ENCODE measurements around the gene TGFBR3L. TPM values are rescaled to one million over a fixed set of nuclear protein-coding genes. Genes with fewer than 3 reads are reported as not detected.

Gene TGFBR3L
- total RNA-seq (2016; rRNA removed; fragmentation: Illumina TruSeq; extraction: Trizol) (0.83 and 1.0 TPM in 2 replicates), polyA plus RNA-seq (2011; rRNA removed) (0.14 and 0.20 TPM in 2 replicates), polyA minus RNA-seq (2011; rRNA and poly(A)+ RNA removed; ENCODE audit: low replicate concordance) (0.30 and 1.5 TPM in 2 replicates), Bru-seq, nascent RNA (percentile 37 among the genes with signal in this experiment), BruChase-seq, experiment 1, labeled RNA remaining after a 6-hour chase (percentile 46 among the genes with signal in this experiment), BruChase-seq, experiment 2, labeled RNA remaining after a 2-hour chase (percentile 34 among the genes with signal in this experiment)
- total RNA-seq (2016; cell fraction: cytosol; rRNA removed; fragmentation: Illumina TruSeq; extraction: Trizol; ENCODE audit: low read depth), result 3.2 and 3.7 TPM in 2 replicates
- total RNA-seq (2016; cell fraction: insoluble cytoplasmic fraction; rRNA removed; fragmentation: Illumina TruSeq; extraction: Trizol), result 0.56 and 1.1 TPM in 2 replicates
- total RNA-seq (2016; cell fraction: membrane; rRNA removed; fragmentation: Illumina TruSeq; extraction: Trizol), result 1.6 and 2.1 TPM in 2 replicates
- 0.81 TPM in 1 of 2 replicates, not detected in the other for total RNA-seq (2016; cell fraction: nucleus; rRNA removed; fragmentation: Illumina TruSeq; extraction: Trizol)
- 0.25 and 0.55 TPM in 2 replicates for polyA plus RNA-seq (2011; cell fraction: cytosol; rRNA removed)
- polyA plus RNA-seq (2011; cell fraction: nucleus; rRNA removed), result 1.0 and 1.6 TPM in 2 replicates
- 0.25 and 0.69 TPM in 2 replicates for polyA plus RNA-seq (2012)
- polyA plus RNA-seq (2016; cell fraction: cytosol; fragmentation: Illumina TruSeq; extraction: Trizol; ENCODE audit: low read depth), result 7.2 and 8.1 TPM in 2 replicates
- 0.49 and 1.4 TPM in 2 replicates for polyA plus RNA-seq (2016; cell fraction: insoluble cytoplasmic fraction; fragmentation: Illumina TruSeq; extraction: Trizol; ENCODE audit: low read depth)
- polyA plus RNA-seq (2016; cell fraction: membrane; fragmentation: Illumina TruSeq; extraction: Trizol; ENCODE audit: low read depth), result 4.1 and 4.2 TPM in 2 replicates
- polyA plus RNA-seq (2016; cell fraction: nucleus; fragmentation: Illumina TruSeq; extraction: Trizol; ENCODE audit: insufficient read depth, low read depth), result 0.90 and 1.3 TPM in 2 replicates
- polyA minus RNA-seq (2011; cell fraction: cytosol; rRNA and poly(A)+ RNA removed), result not detected in 2 replicates
- polyA minus RNA-seq (2011; cell fraction: nucleus; rRNA and poly(A)+ RNA removed), result not detected in 2 replicates
- long read RNA-seq, experiment 1, partial matches to known transcripts, result 2 of 5 reads
- long read RNA-seq, experiment 1, other reads (novel, unspliced or antisense), result 3 of 5 reads
- long read RNA-seq, experiment 2, partial matches to known transcripts, result 3 of 10 reads
- long read RNA-seq, experiment 2, other reads (novel, unspliced or antisense), result 3 of 10 reads

DNA sequence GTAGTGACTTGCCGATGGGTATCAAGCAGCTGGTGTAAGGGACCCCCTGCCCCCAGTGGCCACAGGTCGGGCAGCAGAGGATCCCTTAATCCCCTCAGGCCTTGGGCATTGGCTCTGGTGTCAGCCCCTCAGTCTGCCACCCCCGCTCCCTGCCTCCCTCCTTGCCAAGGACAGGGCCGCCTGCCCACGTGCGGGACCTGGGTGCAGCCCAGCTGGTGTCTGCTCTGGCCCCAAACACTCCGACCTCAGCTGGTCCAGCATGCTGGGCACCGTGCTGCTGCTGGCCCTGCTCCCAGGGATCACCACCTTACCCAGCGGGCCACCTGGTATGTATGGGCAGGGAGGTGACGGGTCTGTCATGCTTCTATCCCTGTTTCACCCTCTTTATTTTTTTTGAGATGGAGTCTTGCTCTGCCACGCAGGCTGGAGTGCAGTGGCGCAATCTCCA, at the start of gene TGFBR3L:
TGFBR3L (plus strand) TSS at position 233 of the 448 bp plus-strand sequence.
- no peak within 1 kb of the TSS for H2AFZ ChIP-seq (ENCODE audit: low read length)
- ATAC-seq (no peak), FAIRE-seq (no peak), DNase-seq (ENCODE audit: low spot score) (no peak)
- in situ Hi-C loops (cut with HindIII; ENCODE audit: extremely low pct_ligation_motif_present, low pct_unique_long_range_greater_than_20kb) (no loop called here), intact Hi-C loops (cut with micrococcal nuclease; ENCODE audit: unreplicated experiment) (no loop called here)
- H3K27ac ChIP-seq (ENCODE audit: extremely low read length, insufficient read depth, low read length), result no peak within 1 kb of the TSS
- H3K4me3 ChIP-seq (replicated peaks in 1 of 3; ENCODE audit: insufficient read depth in 1 of 3, low read depth in 2 of 3, low read length in 3 of 3), result peak within 1 kb of the TSS in 1 of 3 experiments; percentile 70; a peak in 2 of 6 replicates
- ChIA-PET POLR2A (interaction anchor here (1.6 kb wide), 1 partner anchor 27 kb away, joined by 4 read pairs; no protein-coding TSS in a partner anchor), CTCF (ENCODE audit: low intra/inter-chr PET ratio, low total read pairs) (no interaction called here)
- no peaks in the 10 kb centered on the region for H4K20me1 ChIP-seq (ENCODE audit: insufficient read depth, low read length)
- peak within 1 kb of the TSS; percentile 52; the same call in 1 of the 2 replicates for H3K9ac ChIP-seq (ENCODE audit: insufficient read depth, low read depth, low read length)
- H3K79me2 ChIP-seq (ENCODE audit: insufficient read depth, low read length), result no peaks in the 10 kb centered on the region
- H3K27me3 ChIP-seq (ENCODE audit: control insufficient read depth in 1 of 2, insufficient read depth in 2 of 2, low read length in 2 of 2), result no peaks in the 10 kb centered on the region; a peak in 1 of 5 replicates
- BruUV-seq (replicated peaks), result no TSS peak
- peaks cover 4 to 20% of the 10 kb centered on the region in 2 experiments; a peak in 3 of 5 replicates for H3K36me3 ChIP-seq (replicated peaks in 1 of 2; ENCODE audit: control insufficient read depth in 1 of 2, insufficient read depth in 2 of 2, low read length in 2 of 2)
- H3K4me2 ChIP-seq (ENCODE audit: low read depth, low read length), result peak within 1 kb of the TSS; percentile 89
- H3K9me3 ChIP-seq (ENCODE audit: low read length), result no peaks in the 10 kb centered on the region
- no peak for TF ChIP-seq FOXK2 (IDR thresholded peaks at IDR 0.05)
- no peak for TF ChIP-seq ZNF136 (CRISPR knock-in tag; IDR thresholded peaks at IDR 0.05; ENCODE audit: low read depth)
- TF ChIP-seq KDM2A (CRISPR knock-in tag; IDR thresholded peaks at IDR 0.05; ENCODE audit: borderline replicate concordance, low read depth), result peak; percentile 33; the same call in 1 of the 2 replicates
- TF ChIP-seq POLR2A (IDR thresholded peaks at IDR 0.05; ENCODE audit: insufficient read depth in 1 of 2, low read depth in 2 of 2, low read length in 2 of 2), result peak; percentile 22 to 55; a peak in 2 of 4 replicates
- TF ChIP-seq RBFOX2 (IDR thresholded peaks at IDR 0.05; ENCODE audit: low read depth, low read length), result 0 out of 2 replicates have a peak, but pooled peaks have one; percentile 27
- peak; percentile 92 for TF ChIP-seq AGO1 (IDR thresholded peaks at IDR 0.05; ENCODE audit: low read depth, low read length, poor library complexity, severe bottlenecking)
- peak; percentile 84 for TF ChIP-seq AGO2 (optimal IDR thresholded peaks at IDR 0.05; ENCODE audit: low read depth, low read length)
- no peak for TF ChIP-seq ZFP90 (CRISPR knock-in tag; IDR thresholded peaks at IDR 0.05; ENCODE audit: borderline replicate concordance)
- TF ChIP-seq RBM22 (optimal IDR thresholded peaks at IDR 0.05; ENCODE audit: low read length), result peak; percentile 39
- no peak for TF ChIP-seq KDM5B (CRISPR knock-in tag; IDR thresholded peaks at IDR 0.05; ENCODE audit: borderline replicate concordance)
- TF ChIP-seq ZNF496 (CRISPR knock-in tag; IDR thresholded peaks at IDR 0.05; ENCODE audit: insufficient replicate concordance), result no peak
- no peak for TF ChIP-seq HES4 (CRISPR knock-in tag; IDR thresholded peaks at IDR 0.05; ENCODE audit: borderline replicate concordance)
- TF ChIP-seq HNRNPL (IDR thresholded peaks at IDR 0.05; ENCODE audit: low read depth, low read length), result 0 out of 2 replicates have a peak, but pooled peaks have one; percentile 58
- TF ChIP-seq AKAP8 (CRISPR knock-in tag; IDR thresholded peaks at IDR 0.05), result peak; percentile 76; the same call in 1 of the 2 replicates
- TF ChIP-seq RFX3 (CRISPR knock-in tag; IDR thresholded peaks at IDR 0.05), result no peak
- no peak for TF ChIP-seq SMARCE1 (IDR thresholded peaks at IDR 0.05; ENCODE audit: borderline replicate concordance)
- 0 out of 2 replicates have a peak, but pooled peaks have one; percentile 6 for TF ChIP-seq HOXA3 (CRISPR knock-in tag; IDR thresholded peaks at IDR 0.05)
- TF ChIP-seq ZNF24 (IDR thresholded peaks at IDR 0.05), result no peak
- TF ChIP-seq, protein P1, sequence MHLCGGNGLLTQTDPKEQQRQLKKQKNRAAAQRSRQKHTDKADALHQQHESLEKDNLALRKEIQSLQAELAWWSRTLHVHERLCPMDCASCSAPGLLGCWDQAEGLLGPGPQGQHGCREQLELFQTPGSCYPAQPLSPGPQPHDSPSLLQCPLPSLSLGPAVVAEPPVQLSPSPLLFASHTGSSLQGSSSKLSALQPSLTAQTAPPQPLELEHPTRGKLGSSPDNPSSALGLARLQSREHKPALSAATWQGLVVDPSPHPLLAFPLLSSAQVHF (CRISPR knock-in tag; IDR thresholded peaks at IDR 0.05), result no peak
- TF ChIP-seq SSRP1 (CRISPR knock-in tag; IDR thresholded peaks at IDR 0.05), result no peak
- peak; percentile 66 for TF ChIP-seq POLR2G (IDR thresholded peaks at IDR 0.05; ENCODE audit: low read depth, low read length)
- 91% methylated on average over 10 of the region's 12 CpGs for WGBS (ENCODE audit: low lambda C conversion rate)
- H3K4me1 ChIP-seq (ENCODE audit: insufficient read depth, low read length), result peaks cover 33% of the 10 kb centered on the region

Measured in HepG2 (cell line).